CD4-positive, alpha-beta T cell treated with Interleukin-15 for 1 hour (primary cell): ENCODE results near the gene IKBKG.
"Not testable (repeated sequence)": the region's sequence is repeated elsewhere in the genome, so short reads cannot be mapped to it uniquely, and the experiment has no call there.

Source experiments
- DNase-seq: peaks from one replicate; pipeline ENCODE4 v3.0.0-alpha.2; 2020

The IKBKG gene

GRCh38 chrX:154547245-154548027, at the start of gene IKBKG:
Gene IKBKG, plus strand, starts transcription at chrX:154547620. Its CDS starts 4,383 bp downstream, at chrX:154552003.
- peak; percentile 91 for DNase-seq

GRCh38 chrX:154501423-154501822, 46.0 kb upstream of the IKBKG start:
- not testable (repeated sequence) for DNase-seq

GRCh38 chrX:154502098-154502497, 45.3 kb upstream of the IKBKG start:
- DNase-seq, result no peak

GRCh38 chrX:154502989-154503388, 44.4 kb upstream of the IKBKG start:
- DNase-seq, result no peak

- DNase-seq, result no peak
These were observed 41.7 kb upstream of the IKBKG start for GRCh38 chrX:154505734-154506133.

- DNase-seq, result no peak
These were observed 40.7 kb upstream of the IKBKG start for GRCh38 chrX:154506483-154507332.

GRCh38 chrX:154507673-154508383, 39.6 kb upstream of the IKBKG start:
- DNase-seq, result no peak

GRCh38 chrX:154508384-154508745, 39.1 kb upstream of the IKBKG start:
- no peak for DNase-seq

GRCh38 chrX:154509455-154509854, 38.0 kb upstream of the IKBKG start:
- DNase-seq, result no peak

- no peak for DNase-seq
These were observed 35.7 kb upstream of the IKBKG start for GRCh38 chrX:154511761-154512160.

- DNase-seq, result no peak
These were observed 34.4 kb upstream of the IKBKG start for GRCh38 chrX:154512879-154513553.

GRCh38 chrX:154513716-154514115, 33.7 kb upstream of the IKBKG start:
- DNase-seq, result no peak

GRCh38 chrX:154515090-154515965, 32.1 kb upstream of the IKBKG start:
- DNase-seq, result no peak

GRCh38 chrX:154515966-154516655, 31.3 kb upstream of the IKBKG start, which contains the start of gene FAM3A:
Gene FAM3A, minus strand, starts transcription at chrX:154516232. Its CDS starts 460 bp downstream, at chrX:154515772.
- peak; percentile 93 for DNase-seq

- DNase-seq, result no peak
These were observed 30.7 kb upstream of the IKBKG start for GRCh38 chrX:154516656-154517100.

GRCh38 chrX:154517101-154517781, 30.2 kb upstream of the IKBKG start:
- no peak for DNase-seq

GRCh38 chrX:154519389-154519788, 28.0 kb upstream of the IKBKG start:
- no peak for DNase-seq

- DNase-seq, result no peak
These were observed 21.6 kb upstream of the IKBKG start for GRCh38 chrX:154525606-154526490.
